ENCODE results near the gene SUN1. TPM values are rescaled to one million over a fixed set of nuclear protein-coding genes. Genes with fewer than 3 reads are reported as not detected.

The SUN1 gene
- total RNA-seq, 2 experiments from 2014 or later: 83.4 to 105 TPM

- Histone ChIP-seq H4K20me1 (ENCODE audit: insufficient read depth, low read length) (no peaks in the 10 kb centered on the region), H3K4me2 (ENCODE audit: low read length) (no peak overlapping the region), H3K4me1 (ENCODE audit: insufficient read depth, low read length, poor library complexity, severe bottlenecking) (peaks cover 15% of the 10 kb centered on the region), H3K4me3 (ENCODE audit: low read depth, low read length, poor library complexity, severe bottlenecking) (no peak overlapping the region), H3K9me2 (ENCODE audit: insufficient read depth, low read length) (no peaks in the 10 kb centered on the region), H3K79me2 (ENCODE audit: insufficient read depth, low read depth, low read length) (no peaks in the 10 kb centered on the region), H2AFZ (ENCODE audit: low read length) (no peak overlapping the region), H3K36me3 (ENCODE audit: insufficient read depth, low read length) (no peaks in the 10 kb centered on the region), H3K9me3 (ENCODE audit: low read length) (no peaks in the 10 kb centered on the region), H3K27ac (ENCODE audit: low read depth, low read length, poor library complexity, severe bottlenecking) (no peak overlapping the region)
- intact Hi-C loops (cut with micrococcal nuclease; ENCODE audit: unreplicated experiment): loop anchor here (5.0 kb wide), 1 partner anchor 38 kb away; the partner anchor contains the start of gene ADAP1
- CTCF ChIA-PET (ENCODE audit: unreplicated experiment): no interaction called here
- POLR2A ChIA-PET: no interaction called here
- DNase-seq (ENCODE audit: low spot score): no peak
- BruUV-seq (replicated peaks): no TSS peak
- TF ChIP-seq CTCF (conservative IDR thresholded peaks at IDR 0.05; ENCODE audit: low read length): no peak
- TF ChIP-seq EZH2phosphoT487 (IDR thresholded peaks at IDR 0.05; ENCODE audit: borderline replicate concordance, low read depth, low read length): no peak
Observed at GRCh38 chr7:913736-914520, 81.7 kb downstream of the SUN1 start.

- H4K20me1 ChIP-seq (ENCODE audit: insufficient read depth, low read length): no peaks in the 10 kb centered on the region
- H3K4me3 ChIP-seq (ENCODE audit: low read depth, low read length, poor library complexity, severe bottlenecking): no peak overlapping the region
- DNase-seq (ENCODE audit: low spot score): no peak
- intact Hi-C loops (cut with micrococcal nuclease; ENCODE audit: unreplicated experiment): loop anchor here (5.0 kb wide), 1 partner anchor 38 kb away; the partner anchor contains the start of gene ADAP1
- ChIA-PET CTCF (ENCODE audit: unreplicated experiment) (no interaction called here), POLR2A (no interaction called here)
- no peaks in the 10 kb centered on the region for H3K9me3 ChIP-seq (ENCODE audit: low read length)
- no peaks in the 10 kb centered on the region for H3K36me3 ChIP-seq (ENCODE audit: insufficient read depth, low read length)
- BruUV-seq (replicated peaks): no TSS peak
- H3K4me1 ChIP-seq (ENCODE audit: insufficient read depth, low read length, poor library complexity, severe bottlenecking): peaks cover 11% of the 10 kb centered on the region
- no peak overlapping the region for H3K4me2 ChIP-seq (ENCODE audit: low read length)
- H3K9me2 ChIP-seq (ENCODE audit: insufficient read depth, low read length): no peaks in the 10 kb centered on the region
- H2AFZ ChIP-seq (ENCODE audit: low read length): no peak overlapping the region
- no peak overlapping the region for H3K27ac ChIP-seq (ENCODE audit: low read depth, low read length, poor library complexity, severe bottlenecking)
- TF ChIP-seq EZH2phosphoT487 (IDR thresholded peaks at IDR 0.05; ENCODE audit: borderline replicate concordance, low read depth, low read length) (no peak), CTCF (conservative IDR thresholded peaks at IDR 0.05; ENCODE audit: low read length) (no peak)
- no peaks in the 10 kb centered on the region for H3K79me2 ChIP-seq (ENCODE audit: insufficient read depth, low read depth, low read length)
Observed at GRCh38 chr7:914521-915194, 82.4 kb downstream of the SUN1 start.
